Measurements from ENCODE around the gene AFF2. TPM values are rescaled to one million over a fixed set of nuclear protein-coding genes. Genes with fewer than 3 reads are reported as not detected.

AFF2 gene
- polyA plus RNA-seq, 1 experiment: not detected

- no peak for DNase-seq (ENCODE audit: low read depth)
- Histone ChIP-seq H3K4me3 (ENCODE audit: low read depth, low read length) (no peak overlapping the region), H3K36me3 (ENCODE audit: control insufficient read depth, insufficient read depth, low read length) (no peaks in the 10 kb centered on the region), H3K27me3 (ENCODE audit: control insufficient read depth, insufficient read depth, low read length) (no peaks in the 10 kb centered on the region)
- TF ChIP-seq, protein P1, sequence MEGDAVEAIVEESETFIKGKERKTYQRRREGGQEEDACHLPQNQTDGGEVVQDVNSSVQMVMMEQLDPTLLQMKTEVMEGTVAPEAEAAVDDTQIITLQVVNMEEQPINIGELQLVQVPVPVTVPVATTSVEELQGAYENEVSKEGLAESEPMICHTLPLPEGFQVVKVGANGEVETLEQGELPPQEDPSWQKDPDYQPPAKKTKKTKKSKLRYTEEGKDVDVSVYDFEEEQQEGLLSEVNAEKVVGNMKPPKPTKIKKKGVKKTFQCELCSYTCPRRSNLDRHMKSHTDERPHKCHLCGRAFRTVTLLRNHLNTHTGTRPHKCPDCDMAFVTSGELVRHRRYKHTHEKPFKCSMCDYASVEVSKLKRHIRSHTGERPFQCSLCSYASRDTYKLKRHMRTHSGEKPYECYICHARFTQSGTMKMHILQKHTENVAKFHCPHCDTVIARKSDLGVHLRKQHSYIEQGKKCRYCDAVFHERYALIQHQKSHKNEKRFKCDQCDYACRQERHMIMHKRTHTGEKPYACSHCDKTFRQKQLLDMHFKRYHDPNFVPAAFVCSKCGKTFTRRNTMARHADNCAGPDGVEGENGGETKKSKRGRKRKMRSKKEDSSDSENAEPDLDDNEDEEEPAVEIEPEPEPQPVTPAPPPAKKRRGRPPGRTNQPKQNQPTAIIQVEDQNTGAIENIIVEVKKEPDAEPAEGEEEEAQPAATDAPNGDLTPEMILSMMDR (IDR thresholded peaks at IDR 0.05; ENCODE audit: insufficient read depth, low read depth, low read length): no peak
- CTCF ChIA-PET: no interaction called here
- POLR2A ChIA-PET: no interaction called here
These were observed 510.4 kb downstream of the AFF2 start for GRCh38 chrX:149010853-149011224.

DNA sequence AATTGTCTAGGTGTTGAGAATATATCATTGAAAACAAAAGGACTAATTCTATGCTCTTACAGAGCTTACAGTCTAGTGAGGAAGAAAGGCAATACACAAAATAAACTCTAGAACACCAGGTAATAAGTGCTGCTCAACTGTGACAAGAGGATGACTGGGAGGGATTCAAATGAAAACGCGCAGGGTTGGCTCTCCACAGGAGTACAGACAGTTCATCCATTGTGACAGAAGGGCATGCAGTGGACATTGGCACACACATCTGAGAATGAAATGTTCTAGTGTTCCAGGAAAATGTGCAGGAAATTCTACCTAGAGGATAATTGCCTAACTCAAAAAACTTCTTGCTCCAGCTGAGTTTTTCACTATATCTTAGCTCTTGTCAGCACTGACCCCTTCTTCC lies 512.7 kb downstream of the AFF2 start:
- TF ChIP-seq, protein P1 (IDR thresholded peaks at IDR 0.05; ENCODE audit: insufficient read depth, low read depth, low read length): no peak
- ChIA-PET POLR2A (no interaction called here), CTCF (no interaction called here)
- Histone ChIP-seq H3K36me3 (ENCODE audit: control insufficient read depth, insufficient read depth, low read length) (no peaks in the 10 kb centered on the region), H3K27me3 (ENCODE audit: control insufficient read depth, insufficient read depth, low read length) (no peaks in the 10 kb centered on the region), H3K4me3 (ENCODE audit: low read depth, low read length) (no peak overlapping the region)
- DNase-seq (ENCODE audit: low read depth): no peak

- Histone ChIP-seq H3K27me3 (ENCODE audit: control insufficient read depth, insufficient read depth, low read length) (no peaks in the 10 kb centered on the region), H3K4me3 (ENCODE audit: low read depth, low read length) (no peak overlapping the region), H3K36me3 (ENCODE audit: control insufficient read depth, insufficient read depth, low read length) (no peaks in the 10 kb centered on the region)
- no peak for DNase-seq (ENCODE audit: low read depth)
- POLR2A ChIA-PET: no interaction called here
- CTCF ChIA-PET: no interaction called here
- TF ChIP-seq, protein P1 (IDR thresholded peaks at IDR 0.05; ENCODE audit: insufficient read depth, low read depth, low read length): no peak
These were observed 520.7 kb downstream of the AFF2 start for GRCh38 chrX:149021159-149021558.

- CTCF ChIA-PET: no interaction called here
These were observed 522.1 kb downstream of the AFF2 start for GRCh38 chrX:149022485-149022884.

GRCh38 chrX:149032449-149032848 lies 532.0 kb downstream of the AFF2 start:
- POLR2A ChIA-PET: no interaction called here
- CTCF ChIA-PET: no interaction called here
- Histone ChIP-seq H3K4me3 (ENCODE audit: low read depth, low read length) (no peak overlapping the region), H3K36me3 (ENCODE audit: control insufficient read depth, insufficient read depth, low read length) (no peaks in the 10 kb centered on the region), H3K27me3 (ENCODE audit: control insufficient read depth, insufficient read depth, low read length) (no peaks in the 10 kb centered on the region)
- TF ChIP-seq, protein P1 (IDR thresholded peaks at IDR 0.05; ENCODE audit: insufficient read depth, low read depth, low read length): no peak
- DNase-seq (ENCODE audit: low read depth): no peak

More at GRCh38 chrX:149022485-149022884, 522.1 kb downstream of the AFF2 start:
- TF ChIP-seq, protein P1 (IDR thresholded peaks at IDR 0.05; ENCODE audit: insufficient read depth, low read depth, low read length): no peak
- Histone ChIP-seq H3K36me3 (ENCODE audit: control insufficient read depth, insufficient read depth, low read length) (no peaks in the 10 kb centered on the region), H3K4me3 (ENCODE audit: low read depth, low read length) (no peak overlapping the region), H3K27me3 (ENCODE audit: control insufficient read depth, insufficient read depth, low read length) (no peaks in the 10 kb centered on the region)
- POLR2A ChIA-PET: no interaction called here
- no peak for DNase-seq (ENCODE audit: low read depth)
